Neural progenitor cell (in vitro differentiated cells): ENCODE results near the gene IQGAP3.

Experiments used
- EZH2phosphoT487 ChIP-seq: fragments of 200-600 bp; sonication (generic); IDR thresholded peaks from 2 replicates; pipeline ENCODE4 v1.6.1; 2017; ENCODE audit warnings: antibody characterized with exemption
- TF ChIP-seq, protein P1 (sequence below): fragments of 200-600 bp; sonication (generic); IDR thresholded peaks from 2 replicates; pipeline ENCODE4 v1.5.1; 2017; ENCODE audit warnings: antibody characterized with exemption, mild to moderate bottlenecking

- TF ChIP-seq, protein P1, sequence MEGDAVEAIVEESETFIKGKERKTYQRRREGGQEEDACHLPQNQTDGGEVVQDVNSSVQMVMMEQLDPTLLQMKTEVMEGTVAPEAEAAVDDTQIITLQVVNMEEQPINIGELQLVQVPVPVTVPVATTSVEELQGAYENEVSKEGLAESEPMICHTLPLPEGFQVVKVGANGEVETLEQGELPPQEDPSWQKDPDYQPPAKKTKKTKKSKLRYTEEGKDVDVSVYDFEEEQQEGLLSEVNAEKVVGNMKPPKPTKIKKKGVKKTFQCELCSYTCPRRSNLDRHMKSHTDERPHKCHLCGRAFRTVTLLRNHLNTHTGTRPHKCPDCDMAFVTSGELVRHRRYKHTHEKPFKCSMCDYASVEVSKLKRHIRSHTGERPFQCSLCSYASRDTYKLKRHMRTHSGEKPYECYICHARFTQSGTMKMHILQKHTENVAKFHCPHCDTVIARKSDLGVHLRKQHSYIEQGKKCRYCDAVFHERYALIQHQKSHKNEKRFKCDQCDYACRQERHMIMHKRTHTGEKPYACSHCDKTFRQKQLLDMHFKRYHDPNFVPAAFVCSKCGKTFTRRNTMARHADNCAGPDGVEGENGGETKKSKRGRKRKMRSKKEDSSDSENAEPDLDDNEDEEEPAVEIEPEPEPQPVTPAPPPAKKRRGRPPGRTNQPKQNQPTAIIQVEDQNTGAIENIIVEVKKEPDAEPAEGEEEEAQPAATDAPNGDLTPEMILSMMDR: no peak
- TF ChIP-seq EZH2phosphoT487: no peak
Measured at GRCh38 chr1:156489935-156490293, 82.5 kb downstream of the IQGAP3 start.
